Trophoblast cell (in vitro differentiated cells and primary cell): ENCODE data around the gene PRR7.

Source experiments
- DNase-seq, 2 donors: peaks; one replicate each; pipeline ENCODE4 v3.0.0-alpha.2; 2016
- H2AFZ ChIP-seq: 2 replicates; pipeline ENCODE4 v1.6.1; 2013; ENCODE audit warnings: low read length, moderate library complexity, mild to moderate bottlenecking; ENCODE audit not compliant: insufficient read depth, poor library complexity
- H2AK5ac ChIP-seq: 2 replicates; pipeline ENCODE4 v1.6.1; 2013; ENCODE audit warnings: mild to moderate bottlenecking, low read length
- H2BK120ac ChIP-seq: 2 replicates; pipeline ENCODE4 v1.6.1; 2013; ENCODE audit warnings: low read length, mild to moderate bottlenecking, moderate library complexity; ENCODE audit not compliant: insufficient read depth, poor library complexity
- H2BK12ac ChIP-seq: 2 replicates; pipeline ENCODE4 v1.6.1; 2013; ENCODE audit warnings: mild to moderate bottlenecking, low read length, moderate library complexity
- H2BK5ac ChIP-seq: 2 replicates; pipeline ENCODE4 v1.6.1; 2013; ENCODE audit warnings: low read length, low read depth, moderate library complexity, mild to moderate bottlenecking; ENCODE audit not compliant: poor library complexity
- H3K14ac ChIP-seq: 2 replicates; pipeline ENCODE4 v1.6.1; 2013; ENCODE audit warnings: mild to moderate bottlenecking, low read length
- H3K18ac ChIP-seq: 2 replicates; pipeline ENCODE4 v1.6.1; 2013; ENCODE audit warnings: mild to moderate bottlenecking, low read length
- H3K23ac ChIP-seq: 2 replicates; pipeline ENCODE4 v1.6.1; 2013; ENCODE audit warnings: low read length
- H3K27ac ChIP-seq: 2 replicates; pipeline ENCODE4 v1.5.1; 2013; ENCODE audit warnings: low read depth, mild to moderate bottlenecking, inconsistent platforms, low read length, moderate library complexity
- H3K27me3 ChIP-seq: 2 replicates; pipeline ENCODE4 v1.6.1; 2013; ENCODE audit warnings: inconsistent platforms, mild to moderate bottlenecking, low read length, moderate library complexity; ENCODE audit not compliant: insufficient read depth
- H3K36me3 ChIP-seq, 2 experiments: 1 replicate in 1 of 2; 2 replicates in 1 of 2; pipeline ENCODE4 v1.6.1; 2013; ENCODE audit warnings: low read length in 2 of 2, mild to moderate bottlenecking in 2 of 2, moderate library complexity in 1 of 2; ENCODE audit not compliant: insufficient read depth in 2 of 2, control insufficient read depth in 1 of 2
- H3K4ac ChIP-seq: 2 replicates; pipeline ENCODE4 v1.6.1; 2013; ENCODE audit warnings: low read depth, mild to moderate bottlenecking, low read length, moderate library complexity
- H3K4me1 ChIP-seq, 2 experiments: 1 replicate in 1 of 2; 2 replicates in 1 of 2; pipeline ENCODE4 v1.6.1; 2013; ENCODE audit warnings: low read length in 2 of 2, mild to moderate bottlenecking in 2 of 2, moderate library complexity in 1 of 2; ENCODE audit not compliant: insufficient read depth in 2 of 2, control insufficient read depth in 1 of 2
- H3K4me2 ChIP-seq: 2 replicates; pipeline ENCODE4 v1.6.1; 2013; ENCODE audit warnings: inconsistent platforms, mild to moderate bottlenecking, low read length, moderate library complexity
- H3K4me3 ChIP-seq: 2 replicates; pipeline ENCODE4 v1.5.1; 2013; ENCODE audit warnings: mild to moderate bottlenecking, low read depth, low read length, inconsistent platforms
- H3K79me1 ChIP-seq: one replicate; pipeline ENCODE4 v1.6.1; 2013; ENCODE audit warnings: low read length
- H3K79me2 ChIP-seq: 2 replicates; pipeline ENCODE4 v1.6.1; 2013; ENCODE audit warnings: low read length, mild to moderate bottlenecking; ENCODE audit not compliant: control insufficient read depth, insufficient read depth, poor library complexity
- H3K9ac ChIP-seq: 2 replicates; pipeline ENCODE4 v1.6.1; 2013; ENCODE audit warnings: mild to moderate bottlenecking, low read length
- H3K9me3 ChIP-seq: 2 replicates; pipeline ENCODE4 v1.6.1; 2013; ENCODE audit warnings: low read depth, mild to moderate bottlenecking, control low read depth, inconsistent platforms, low read length; ENCODE audit not compliant: insufficient read depth
- H4K12ac ChIP-seq: 2 replicates; pipeline ENCODE4 v1.6.1; 2013; ENCODE audit warnings: low read depth, mild to moderate bottlenecking, low read length, moderate library complexity
- H4K8ac ChIP-seq: 2 replicates; pipeline ENCODE4 v1.6.1; 2013; ENCODE audit warnings: low read depth, mild to moderate bottlenecking, low read length, moderate library complexity
- H4K91ac ChIP-seq: one replicate; pipeline ENCODE4 v1.6.1; 2013; ENCODE audit warnings: low read depth, mild to moderate bottlenecking, low read length, moderate library complexity
- WGBS: extraction: QIAGEN DNeasy Blood & Tissue Kit; methylation state at CpG from one replicate; pipeline ENCODE4 v1.1.7; 2013; ENCODE audit warnings: missing lambda C conversion rate; ENCODE audit not compliant: insufficient read length, insufficient coverage; ENCODE audit errors: extremely low coverage; 5-methylcytosine and 5-hydroxymethylcytosine counted together

The PRR7 gene

DNA sequence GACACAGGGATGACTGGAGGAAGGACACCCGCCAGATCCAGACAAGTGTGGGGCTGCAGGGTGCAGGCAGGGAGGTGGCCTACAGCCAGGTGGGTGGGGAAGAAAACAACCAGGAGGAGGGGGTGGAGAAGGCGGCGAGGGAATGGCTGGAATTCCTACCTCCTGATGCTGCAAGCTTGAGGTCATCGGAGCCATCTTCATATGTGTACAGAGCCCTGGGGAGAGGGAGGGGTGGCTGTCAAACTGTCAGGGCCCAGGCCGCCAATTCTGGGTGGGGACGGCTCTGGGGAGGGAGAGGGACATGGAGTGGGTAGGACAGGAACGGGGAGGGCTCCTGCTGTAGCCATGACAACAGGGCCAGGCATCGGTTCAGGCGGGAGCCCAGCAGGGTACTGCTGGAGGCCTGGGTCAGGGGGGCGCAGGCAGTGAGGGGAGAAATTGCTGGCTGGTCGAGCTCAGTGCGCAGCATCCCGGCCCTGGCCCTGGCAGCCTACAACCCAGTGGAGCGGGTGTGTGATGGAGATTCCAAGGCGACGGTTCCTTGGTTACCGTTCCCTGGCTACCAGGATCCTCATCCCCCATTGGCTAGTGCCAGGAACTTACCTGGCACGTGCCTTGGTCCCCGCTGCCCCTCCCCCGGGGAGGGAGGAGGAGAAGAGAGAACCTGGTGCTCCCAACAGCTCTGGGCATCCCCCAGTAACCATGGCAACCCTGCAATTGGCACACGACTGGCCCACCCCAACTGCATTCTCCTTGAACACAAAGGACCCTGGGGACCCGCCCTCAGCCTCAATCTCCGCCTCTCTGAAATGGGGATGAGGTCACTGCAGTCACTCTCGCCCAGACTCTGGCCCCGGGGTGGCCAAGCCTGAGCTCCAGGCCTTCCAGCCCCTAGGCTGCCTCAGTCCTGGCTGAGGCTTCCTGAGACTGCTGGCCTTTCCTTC, 22.3 kb downstream of the PRR7 start:
- H3K9me3 ChIP-seq = peaks cover 4% of the 10 kb centered on the region
- peaks cover 13% of the 10 kb centered on the region for H3K79me1 ChIP-seq
- no peak overlapping the region for H4K12ac ChIP-seq
- H3K27ac ChIP-seq = no peak overlapping the region
- H3K4me3 ChIP-seq = no peak overlapping the region
- no peak overlapping the region for H2AK5ac ChIP-seq
- no peak overlapping the region for H2AFZ ChIP-seq
- no peak overlapping the region for H4K8ac ChIP-seq
- peak; percentile 62 to 74 for DNase-seq
- no peak overlapping the region for H3K9ac ChIP-seq
- peaks cover 27% of the 10 kb centered on the region for H3K79me2 ChIP-seq
- no peak overlapping the region for H3K23ac ChIP-seq
- no peak overlapping the region for H3K14ac ChIP-seq
- no CpG with 5 or more reads among the region's 25 CpGs for WGBS
- no peak overlapping the region for H3K4me2 ChIP-seq
- no peak overlapping the region for H2BK120ac ChIP-seq
- H2BK12ac ChIP-seq = no peak overlapping the region
- H3K18ac ChIP-seq = peak overlapping the region; percentile 51
- H3K4me1 ChIP-seq = peaks cover 34 to 36% of the 10 kb centered on the region in 2 experiments
- no peak overlapping the region for H2BK5ac ChIP-seq
- H3K4ac ChIP-seq = no peak overlapping the region
- H3K36me3 ChIP-seq = peaks cover 64 to 69% of the 10 kb centered on the region in 2 experiments
- H4K91ac ChIP-seq = no peak overlapping the region
- H3K27me3 ChIP-seq = no peaks in the 10 kb centered on the region

DNA sequence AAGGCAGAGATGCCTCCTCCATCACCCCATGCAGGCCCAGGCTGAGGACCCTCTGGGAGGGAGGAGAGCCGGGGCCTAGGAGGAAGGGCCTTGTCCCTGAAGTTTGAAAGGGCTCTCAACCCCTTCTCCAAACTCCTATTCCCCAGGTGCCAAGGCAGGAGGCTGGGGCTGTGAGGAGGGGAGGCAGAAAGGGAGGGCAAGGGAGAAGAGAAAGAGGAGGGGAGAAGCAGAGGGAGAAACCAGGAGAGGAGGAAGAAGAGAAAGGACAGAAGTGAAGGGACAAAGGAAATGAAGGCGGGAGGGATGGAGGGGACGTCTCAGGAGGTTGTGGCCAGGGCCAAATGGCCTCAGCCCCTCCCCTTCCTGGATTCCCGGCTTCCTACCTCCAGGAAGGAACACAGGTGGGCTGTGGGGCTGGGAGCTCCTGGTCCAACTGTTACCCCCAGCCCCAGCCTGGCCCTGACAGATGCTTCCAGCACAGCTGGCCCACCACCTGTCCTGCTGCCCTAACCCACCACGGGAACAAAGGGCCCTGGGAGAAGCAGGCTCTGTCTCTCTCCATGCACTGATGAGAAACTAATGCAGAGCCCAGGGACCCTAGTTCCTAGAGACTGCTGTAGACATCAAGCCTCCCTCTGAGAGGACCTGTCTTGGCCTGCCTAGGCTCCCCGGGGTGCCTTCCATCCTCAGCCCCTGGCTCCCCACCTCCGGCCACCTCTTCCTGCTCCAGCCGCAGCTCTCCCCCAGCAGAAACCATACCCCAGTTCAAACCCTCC, 23.3 kb downstream of the PRR7 start:
- no peak overlapping the region for H2BK12ac ChIP-seq
- WGBS = no CpG with 5 or more reads among the region's 8 CpGs

DNA sequence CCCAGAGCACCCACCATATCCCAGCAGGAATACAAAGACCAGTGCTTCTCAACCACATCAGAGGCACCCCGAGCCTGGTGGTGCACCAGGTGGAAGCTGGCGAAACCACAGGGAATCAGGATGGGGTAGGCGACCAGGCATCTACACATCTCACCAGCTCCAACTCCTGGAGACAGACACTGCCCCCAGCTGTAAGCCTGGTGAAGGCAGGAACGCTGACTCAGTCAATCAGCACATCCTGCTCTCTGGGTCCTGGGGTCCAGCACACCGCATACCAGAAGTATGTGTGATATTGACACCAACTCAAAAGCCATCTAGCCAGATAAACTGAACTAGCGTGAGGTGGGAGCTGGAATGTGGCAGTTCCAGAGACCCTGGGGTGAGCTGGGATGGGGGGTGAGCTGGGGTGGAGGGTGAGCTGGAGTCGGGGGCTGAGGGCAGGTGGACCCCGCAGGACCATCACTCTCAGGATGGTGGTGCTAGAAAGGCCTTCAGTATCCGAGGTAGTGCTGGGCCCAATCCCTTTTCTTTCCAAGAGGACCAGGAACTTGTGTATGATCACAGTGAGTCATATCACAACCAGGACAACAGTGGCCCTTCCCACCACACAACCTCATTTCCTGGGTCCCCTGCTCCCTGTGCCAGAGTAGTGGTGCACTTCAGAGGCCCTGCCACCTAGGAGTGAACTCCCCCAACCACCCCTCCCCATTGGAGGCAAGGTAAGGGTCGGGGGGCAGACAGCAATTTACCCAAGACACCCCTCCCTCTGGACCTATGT, 24.3 kb downstream of the PRR7 start:
- H2AK5ac ChIP-seq = no peak overlapping the region
- H3K4me1 ChIP-seq = peaks cover 34 to 36% of the 10 kb centered on the region in 2 experiments
- H3K9me3 ChIP-seq = peaks cover 4% of the 10 kb centered on the region

More for the DNA sequence above, 23.3 kb downstream of the PRR7 start:
- DNase-seq = no peak
- peaks cover 64 to 69% of the 10 kb centered on the region in 2 experiments for H3K36me3 ChIP-seq
- no peak overlapping the region for H3K4me3 ChIP-seq
- peak overlapping the region; percentile 59 for H3K4ac ChIP-seq
- H2AFZ ChIP-seq = no peak overlapping the region
- no peak overlapping the region for H3K23ac ChIP-seq
- H3K27me3 ChIP-seq = no peaks in the 10 kb centered on the region
- H3K4me2 ChIP-seq = peak overlapping the region; percentile 28
- peak overlapping the region; percentile 20 for H3K14ac ChIP-seq
- no peak overlapping the region for H4K91ac ChIP-seq
- no peak overlapping the region for H4K8ac ChIP-seq
- H3K79me1 ChIP-seq = peaks cover 13% of the 10 kb centered on the region
- H3K9ac ChIP-seq = no peak overlapping the region
- H3K4me1 ChIP-seq = peaks cover 34 to 36% of the 10 kb centered on the region in 2 experiments
- peaks cover 6% of the 10 kb centered on the region for H3K9me3 ChIP-seq
- no peak overlapping the region for H2BK5ac ChIP-seq
- peak overlapping the region; percentile 4 for H3K27ac ChIP-seq
- H2BK120ac ChIP-seq = no peak overlapping the region
- H3K18ac ChIP-seq = peak overlapping the region; percentile 10
- no peak overlapping the region for H2AK5ac ChIP-seq
- H3K79me2 ChIP-seq = peaks cover 27% of the 10 kb centered on the region
- no peak overlapping the region for H4K12ac ChIP-seq

More for the DNA sequence above, 24.3 kb downstream of the PRR7 start:
- H3K4me3 ChIP-seq = no peak overlapping the region
- H3K4ac ChIP-seq = peak overlapping the region; percentile 59
- no peak overlapping the region for H4K12ac ChIP-seq
- peaks cover 13% of the 10 kb centered on the region for H3K79me1 ChIP-seq
- no peak overlapping the region for H3K14ac ChIP-seq
- peak overlapping the region; percentile 10 for H3K18ac ChIP-seq
- H4K8ac ChIP-seq = no peak overlapping the region
- H2AFZ ChIP-seq = no peak overlapping the region
- no CpG with 5 or more reads among the region's 10 CpGs for WGBS
- no peak overlapping the region for H4K91ac ChIP-seq
- no peak overlapping the region for H2BK5ac ChIP-seq
- no peak overlapping the region for H2BK12ac ChIP-seq
- H2BK120ac ChIP-seq = no peak overlapping the region
- H3K79me2 ChIP-seq = peaks cover 27% of the 10 kb centered on the region
- H3K4me2 ChIP-seq = peak overlapping the region; percentile 28
- H3K23ac ChIP-seq = no peak overlapping the region
- no peak for DNase-seq
- no peaks in the 10 kb centered on the region for H3K27me3 ChIP-seq
- H3K36me3 ChIP-seq = peaks cover 55 to 61% of the 10 kb centered on the region in 2 experiments
- H3K9ac ChIP-seq = no peak overlapping the region
- H3K27ac ChIP-seq = no peak overlapping the region
